ENCODE results near the gene ULK4.

DNA sequence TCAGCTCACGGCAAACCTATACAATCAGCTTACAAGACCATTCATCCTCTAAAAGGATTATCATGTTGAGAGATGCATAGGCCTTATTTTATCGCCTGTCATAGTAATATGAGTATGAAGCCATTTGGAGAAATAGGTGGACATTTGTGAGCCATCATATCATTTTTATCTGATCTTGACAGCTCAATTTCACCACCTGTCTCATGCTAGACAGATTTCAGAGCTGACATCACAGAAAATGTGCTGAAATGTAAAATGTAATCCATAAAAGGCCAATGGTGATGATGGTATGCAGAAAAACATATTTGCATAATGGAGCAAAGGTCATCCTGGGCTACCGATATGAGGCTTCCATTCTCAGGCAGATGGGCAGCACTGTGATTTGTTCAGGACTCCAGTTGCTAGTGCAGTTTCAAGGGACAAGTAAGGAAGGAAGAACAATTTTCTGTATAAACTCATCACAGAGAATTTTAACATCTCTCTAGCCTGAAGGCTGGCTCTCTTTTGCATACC, 221.5 kb downstream of the ULK4 start:
- TF ChIP-seq, protein P1, sequence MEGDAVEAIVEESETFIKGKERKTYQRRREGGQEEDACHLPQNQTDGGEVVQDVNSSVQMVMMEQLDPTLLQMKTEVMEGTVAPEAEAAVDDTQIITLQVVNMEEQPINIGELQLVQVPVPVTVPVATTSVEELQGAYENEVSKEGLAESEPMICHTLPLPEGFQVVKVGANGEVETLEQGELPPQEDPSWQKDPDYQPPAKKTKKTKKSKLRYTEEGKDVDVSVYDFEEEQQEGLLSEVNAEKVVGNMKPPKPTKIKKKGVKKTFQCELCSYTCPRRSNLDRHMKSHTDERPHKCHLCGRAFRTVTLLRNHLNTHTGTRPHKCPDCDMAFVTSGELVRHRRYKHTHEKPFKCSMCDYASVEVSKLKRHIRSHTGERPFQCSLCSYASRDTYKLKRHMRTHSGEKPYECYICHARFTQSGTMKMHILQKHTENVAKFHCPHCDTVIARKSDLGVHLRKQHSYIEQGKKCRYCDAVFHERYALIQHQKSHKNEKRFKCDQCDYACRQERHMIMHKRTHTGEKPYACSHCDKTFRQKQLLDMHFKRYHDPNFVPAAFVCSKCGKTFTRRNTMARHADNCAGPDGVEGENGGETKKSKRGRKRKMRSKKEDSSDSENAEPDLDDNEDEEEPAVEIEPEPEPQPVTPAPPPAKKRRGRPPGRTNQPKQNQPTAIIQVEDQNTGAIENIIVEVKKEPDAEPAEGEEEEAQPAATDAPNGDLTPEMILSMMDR (IDR thresholded peaks at IDR 0.05; ENCODE audit: insufficient read depth, low read length): no peak
- TF ChIP-seq GABPA (IDR thresholded peaks at IDR 0.05; ENCODE audit: low read depth) (no peak), POLR2AphosphoS5 (IDR thresholded peaks at IDR 0.05; ENCODE audit: low read depth) (no peak)
